Gastroesophageal sphincter (tissue), 3 donors: ENCODE measurements around the gene BACH2.

ENCODE experiments used
- POLR2A ChIP-seq, 2 donors: fragments of 450-650 bp; IDR thresholded peaks; one replicate each; pipeline ENCODE4 v1.6.1; 2017; ENCODE audit warnings: antibody characterized with exemption in 2 of 2, mild to moderate bottlenecking in 2 of 2, moderate library complexity in 1 of 2
- POLR2AphosphoS5 ChIP-seq: sonication (generic); formaldehyde crosslinking; IDR thresholded peaks from one replicate; pipeline ENCODE4 v1.6.1; 2017; ENCODE audit warnings: antibody characterized with exemption
- TF ChIP-seq, protein P1 (sequence below), 4 experiments: fragments of 200-600 bp in 2 of 4; fragments of 450-650 bp in 2 of 4; sonication (generic) in 1 of 4; IDR thresholded peaks; one replicate each; pipeline ENCODE4 v1.5.1; 2017 to 2019; ENCODE audit warnings: antibody characterized with exemption in 4 of 4, mild to moderate bottlenecking in 2 of 4, moderate library complexity in 2 of 4

DNA sequence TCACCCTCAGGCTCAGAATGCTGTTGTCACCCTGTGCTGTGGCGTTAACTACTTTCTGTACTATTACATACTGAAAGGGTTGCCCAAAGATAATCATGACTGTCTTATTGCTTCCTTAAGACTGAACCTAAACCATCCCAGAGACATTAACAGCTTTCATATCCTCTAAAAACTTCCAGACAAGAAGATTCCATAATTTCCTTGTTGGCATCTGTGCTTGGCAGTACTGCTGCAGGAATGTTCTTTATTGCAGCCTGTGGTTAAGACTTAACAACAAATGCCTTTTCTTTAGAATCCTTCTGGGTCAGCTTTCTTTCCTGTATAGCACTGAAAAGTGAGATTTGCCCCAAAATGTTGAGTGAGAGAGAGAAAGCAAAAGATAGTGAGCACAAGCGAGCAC lies 292.7 kb downstream of the BACH2 start:
- TF ChIP-seq, protein P1, sequence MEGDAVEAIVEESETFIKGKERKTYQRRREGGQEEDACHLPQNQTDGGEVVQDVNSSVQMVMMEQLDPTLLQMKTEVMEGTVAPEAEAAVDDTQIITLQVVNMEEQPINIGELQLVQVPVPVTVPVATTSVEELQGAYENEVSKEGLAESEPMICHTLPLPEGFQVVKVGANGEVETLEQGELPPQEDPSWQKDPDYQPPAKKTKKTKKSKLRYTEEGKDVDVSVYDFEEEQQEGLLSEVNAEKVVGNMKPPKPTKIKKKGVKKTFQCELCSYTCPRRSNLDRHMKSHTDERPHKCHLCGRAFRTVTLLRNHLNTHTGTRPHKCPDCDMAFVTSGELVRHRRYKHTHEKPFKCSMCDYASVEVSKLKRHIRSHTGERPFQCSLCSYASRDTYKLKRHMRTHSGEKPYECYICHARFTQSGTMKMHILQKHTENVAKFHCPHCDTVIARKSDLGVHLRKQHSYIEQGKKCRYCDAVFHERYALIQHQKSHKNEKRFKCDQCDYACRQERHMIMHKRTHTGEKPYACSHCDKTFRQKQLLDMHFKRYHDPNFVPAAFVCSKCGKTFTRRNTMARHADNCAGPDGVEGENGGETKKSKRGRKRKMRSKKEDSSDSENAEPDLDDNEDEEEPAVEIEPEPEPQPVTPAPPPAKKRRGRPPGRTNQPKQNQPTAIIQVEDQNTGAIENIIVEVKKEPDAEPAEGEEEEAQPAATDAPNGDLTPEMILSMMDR (IDR thresholded peaks at IDR 0.05), result no peak
- no peak for TF ChIP-seq POLR2AphosphoS5
- TF ChIP-seq POLR2A (IDR thresholded peaks at IDR 0.05), result no peak
